ENCODE results near the gene ZNF888. TPM values are rescaled to one million over a fixed set of nuclear protein-coding genes. Genes with fewer than 3 reads are reported as not detected.
"Not testable (repeated sequence)": the region's sequence is repeated elsewhere in the genome, so short reads cannot be mapped to it uniquely, and the experiment has no call there.

The ZNF888 gene
- total RNA-seq, 1 experiment from 2014 or later = 10.5 TPM

DNA sequence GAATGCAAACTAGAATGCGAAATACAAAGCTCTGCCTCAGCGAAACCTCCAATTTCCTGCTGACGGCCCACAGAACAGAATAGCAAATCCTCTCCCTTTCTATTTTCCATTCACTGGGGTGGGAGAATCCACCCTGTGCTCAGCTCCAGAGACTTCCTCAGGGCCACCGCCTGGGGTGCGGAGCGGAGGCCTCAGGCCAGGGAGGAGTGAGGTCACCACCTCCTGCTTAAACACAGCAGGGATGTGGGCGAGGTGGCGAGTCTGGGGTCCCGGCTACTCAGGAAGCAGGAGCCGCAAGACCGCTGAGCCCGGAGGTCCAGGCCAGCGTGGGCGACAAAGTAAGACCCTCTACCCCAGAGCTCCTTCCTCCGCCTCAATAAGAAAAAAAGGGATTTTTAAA is 25.1 kb downstream of the ZNF888 start:
- peak overlapping the region; percentile 93 for H3K4me2 ChIP-seq (ENCODE audit: low read depth, low read length, poor library complexity, severe bottlenecking)
- peaks cover 8% of the 10 kb centered on the region for H3K4me1 ChIP-seq (ENCODE audit: low read length)
- no peaks in the 10 kb centered on the region for H3K9me2 ChIP-seq (replicated peaks; ENCODE audit: insufficient read depth, low read length)
- H2AFZ ChIP-seq (ENCODE audit: low read length) = peak overlapping the region; percentile 29; the same call in 1 of the 2 replicates
- no peak for DNase-seq
- H3K27ac ChIP-seq (ENCODE audit: low read length) = no peak overlapping the region
- peaks cover 43% of the 10 kb centered on the region for H3K79me2 ChIP-seq (ENCODE audit: low read length)
- no peaks in the 10 kb centered on the region for H3K9me3 ChIP-seq (ENCODE audit: low read length)
- peak overlapping the region; percentile 96; the same call in 1 of the 2 replicates for H3K4me3 ChIP-seq (ENCODE audit: low read length)
- no peaks in the 10 kb centered on the region for H3K27me3 ChIP-seq (ENCODE audit: low read length)
- H3K9ac ChIP-seq (ENCODE audit: low read length) = no peak overlapping the region
- H3K36me3 ChIP-seq (ENCODE audit: insufficient read depth, low read length) = peaks cover 22% of the 10 kb centered on the region
- no peaks in the 10 kb centered on the region for H4K20me1 ChIP-seq (ENCODE audit: insufficient read depth, low read depth, low read length)

GRCh38 chr19:52897138-52897935 is 25.9 kb downstream of the ZNF888 start, which contains the start of gene ZNF320:
Gene ZNF320, minus strand, starts transcription at chr19:52897635. Its CDS starts 7,380 bp downstream, at chr19:52890255.
- Histone ChIP-seq H3K4me3 (ENCODE audit: low read length) (peak within 1 kb of the TSS; percentile 96), H3K4me2 (ENCODE audit: low read depth, low read length, poor library complexity, severe bottlenecking) (peak within 1 kb of the TSS; percentile 93)

DNA sequence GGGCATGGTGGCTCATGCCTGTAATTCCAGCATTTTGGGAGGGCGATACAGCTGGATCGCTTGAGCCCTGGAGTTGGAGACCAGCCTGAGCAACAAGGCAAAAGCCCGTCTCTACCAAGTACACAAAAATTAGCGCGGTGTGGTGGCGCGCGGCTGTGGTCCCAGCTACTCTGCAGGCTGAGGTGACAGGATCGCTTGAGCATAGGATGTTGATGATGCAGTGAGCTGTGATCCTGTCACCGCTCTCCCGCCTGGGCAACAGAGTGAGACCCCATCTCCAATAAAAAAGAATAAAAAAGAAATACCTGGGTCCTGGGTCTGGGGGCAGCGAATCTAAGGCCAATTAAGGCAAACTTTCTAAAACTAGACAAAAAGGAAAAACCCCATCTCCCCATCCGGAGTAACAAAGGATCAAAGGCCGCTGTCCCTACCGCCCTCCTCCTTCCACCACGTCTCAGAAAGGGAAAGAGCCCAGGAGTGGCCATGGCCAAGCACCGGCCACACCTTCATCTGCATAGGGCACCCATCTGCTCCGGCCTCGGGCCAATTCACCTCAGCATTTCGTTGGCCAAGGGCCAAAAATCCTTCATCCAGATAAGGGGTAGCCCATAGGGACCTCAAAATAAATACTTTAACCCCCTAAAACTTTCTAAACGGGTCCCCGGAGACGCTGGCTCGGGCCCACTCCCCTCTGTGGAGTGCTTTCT is 26.6 kb downstream of the ZNF888 start:
- Histone ChIP-seq H2AFZ (ENCODE audit: low read length) (no peak overlapping the region), H3K9me2 (replicated peaks; ENCODE audit: insufficient read depth, low read length) (no peaks in the 10 kb centered on the region), H3K79me2 (ENCODE audit: low read length) (peaks cover 57% of the 10 kb centered on the region), H4K20me1 (ENCODE audit: insufficient read depth, low read depth, low read length) (no peaks in the 10 kb centered on the region), H3K4me2 (ENCODE audit: low read depth, low read length, poor library complexity, severe bottlenecking) (peak overlapping the region; percentile 93), H3K27me3 (ENCODE audit: low read length) (no peaks in the 10 kb centered on the region), H3K4me1 (ENCODE audit: low read length) (peaks cover 8% of the 10 kb centered on the region), H3K27ac (ENCODE audit: low read length) (peak overlapping the region; percentile 71), H3K9ac (ENCODE audit: low read length) (peak overlapping the region; percentile 94), H3K9me3 (ENCODE audit: low read length) (no peaks in the 10 kb centered on the region), H3K4me3 (ENCODE audit: low read length) (peak overlapping the region; percentile 96), H3K36me3 (ENCODE audit: insufficient read depth, low read length) (peaks cover 23% of the 10 kb centered on the region)
- peak; percentile 74 for DNase-seq

More at GRCh38 chr19:52897138-52897935, 25.9 kb downstream of the ZNF888 start, which contains the start of gene ZNF320:
- H3K4me1 ChIP-seq (ENCODE audit: low read length) = peaks cover 8% of the 10 kb centered on the region
- H3K36me3 ChIP-seq (ENCODE audit: insufficient read depth, low read length) = peaks cover 22% of the 10 kb centered on the region
- H3K9me3 ChIP-seq (ENCODE audit: low read length) = no peaks in the 10 kb centered on the region
- DNase-seq = peak; percentile 99
- no peaks in the 10 kb centered on the region for H3K27me3 ChIP-seq (ENCODE audit: low read length)
- H4K20me1 ChIP-seq (ENCODE audit: insufficient read depth, low read depth, low read length) = no peaks in the 10 kb centered on the region
- H3K9ac ChIP-seq (ENCODE audit: low read length) = peak within 1 kb of the TSS; percentile 94
- peaks cover 49% of the 10 kb centered on the region for H3K79me2 ChIP-seq (ENCODE audit: low read length)
- peak within 1 kb of the TSS; percentile 47; the same call in 1 of the 2 replicates for H2AFZ ChIP-seq (ENCODE audit: low read length)
- no peaks in the 10 kb centered on the region for H3K9me2 ChIP-seq (replicated peaks; ENCODE audit: insufficient read depth, low read length)
- H3K27ac ChIP-seq (ENCODE audit: low read length) = peak within 1 kb of the TSS; percentile 71

GRCh38 chr19:52891336-52891735 is 31.9 kb downstream of the ZNF888 start:
- no peak overlapping the region for H3K4me2 ChIP-seq (ENCODE audit: low read depth, low read length, poor library complexity, severe bottlenecking)
- H3K9me3 ChIP-seq (ENCODE audit: low read length) = peaks cover 1% of the 10 kb centered on the region; the same call in 1 of the 2 replicates
- H3K4me3 ChIP-seq (ENCODE audit: low read length) = no peak overlapping the region
- no peaks in the 10 kb centered on the region for H3K27me3 ChIP-seq (ENCODE audit: low read length)
- peaks cover 4% of the 10 kb centered on the region for H3K4me1 ChIP-seq (ENCODE audit: low read length)
- H3K9ac ChIP-seq (ENCODE audit: low read length) = no peak overlapping the region
- H2AFZ ChIP-seq (ENCODE audit: low read length) = no peak overlapping the region
- H3K27ac ChIP-seq (ENCODE audit: low read length) = no peak overlapping the region
- H4K20me1 ChIP-seq (ENCODE audit: insufficient read depth, low read depth, low read length) = no peaks in the 10 kb centered on the region
- peaks cover 68% of the 10 kb centered on the region for H3K36me3 ChIP-seq (ENCODE audit: insufficient read depth, low read length)
- H3K79me2 ChIP-seq (ENCODE audit: low read length) = peaks cover 51% of the 10 kb centered on the region
- H3K9me2 ChIP-seq (replicated peaks; ENCODE audit: insufficient read depth, low read length) = no peaks in the 10 kb centered on the region
- no peak for DNase-seq

- Histone ChIP-seq H2AFZ (ENCODE audit: low read length) (no peak overlapping the region), H3K4me2 (ENCODE audit: low read depth, low read length, poor library complexity, severe bottlenecking) (no peak overlapping the region), H3K4me1 (ENCODE audit: low read length) (no peaks in the 10 kb centered on the region), H3K9me3 (ENCODE audit: low read length) (peaks cover 4% of the 10 kb centered on the region; the same call in 1 of the 2 replicates), H4K20me1 (ENCODE audit: insufficient read depth, low read depth, low read length) (no peaks in the 10 kb centered on the region), H3K4me3 (ENCODE audit: low read length) (no peak overlapping the region), H3K36me3 (ENCODE audit: insufficient read depth, low read length) (peaks cover 70% of the 10 kb centered on the region), H3K27me3 (ENCODE audit: low read length) (no peaks in the 10 kb centered on the region), H3K9me2 (replicated peaks; ENCODE audit: insufficient read depth, low read length) (no peaks in the 10 kb centered on the region), H3K9ac (ENCODE audit: low read length) (no peak overlapping the region), H3K79me2 (ENCODE audit: low read length) (peaks cover 39% of the 10 kb centered on the region), H3K27ac (ENCODE audit: low read length) (no peak overlapping the region)
- DNase-seq = no peak
Observed at GRCh38 chr19:52889931-52890330, 33.3 kb downstream of the ZNF888 start.

DNA sequence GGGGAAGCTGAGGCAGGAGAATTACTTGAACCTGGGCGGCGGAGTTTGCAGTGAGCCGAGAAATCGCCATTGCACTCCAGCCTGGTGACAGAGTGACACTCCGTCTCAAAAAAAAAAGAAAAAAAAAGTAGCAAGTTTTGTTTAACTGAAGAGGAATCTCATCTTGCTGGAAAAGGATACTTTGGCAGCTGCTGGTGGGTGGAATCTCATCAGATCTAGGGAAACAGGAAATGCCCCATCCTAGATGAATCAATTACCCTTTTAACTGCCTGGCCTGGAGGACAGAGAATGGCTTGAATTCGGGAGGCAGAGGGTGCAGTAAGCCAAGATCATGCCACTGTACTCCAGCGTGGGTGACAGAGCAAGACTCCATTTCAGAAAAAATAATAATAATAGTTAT is 34.2 kb downstream of the ZNF888 start:
- Histone ChIP-seq H3K4me1 (ENCODE audit: low read length) (no peaks in the 10 kb centered on the region), H3K4me2 (ENCODE audit: low read depth, low read length, poor library complexity, severe bottlenecking) (no peak overlapping the region), H3K9me2 (replicated peaks; ENCODE audit: insufficient read depth, low read length) (no peaks in the 10 kb centered on the region), H2AFZ (ENCODE audit: low read length) (no peak overlapping the region), H3K79me2 (ENCODE audit: low read length) (peaks cover 35% of the 10 kb centered on the region), H3K9me3 (ENCODE audit: low read length) (peaks cover 12% of the 10 kb centered on the region), H3K27ac (ENCODE audit: low read length) (no peak overlapping the region), H4K20me1 (ENCODE audit: insufficient read depth, low read depth, low read length) (no peaks in the 10 kb centered on the region), H3K9ac (ENCODE audit: low read length) (no peak overlapping the region), H3K4me3 (ENCODE audit: low read length) (no peak overlapping the region), H3K36me3 (ENCODE audit: insufficient read depth, low read length) (peaks cover 74% of the 10 kb centered on the region), H3K27me3 (ENCODE audit: low read length) (no peaks in the 10 kb centered on the region)
- no peak for DNase-seq

DNA sequence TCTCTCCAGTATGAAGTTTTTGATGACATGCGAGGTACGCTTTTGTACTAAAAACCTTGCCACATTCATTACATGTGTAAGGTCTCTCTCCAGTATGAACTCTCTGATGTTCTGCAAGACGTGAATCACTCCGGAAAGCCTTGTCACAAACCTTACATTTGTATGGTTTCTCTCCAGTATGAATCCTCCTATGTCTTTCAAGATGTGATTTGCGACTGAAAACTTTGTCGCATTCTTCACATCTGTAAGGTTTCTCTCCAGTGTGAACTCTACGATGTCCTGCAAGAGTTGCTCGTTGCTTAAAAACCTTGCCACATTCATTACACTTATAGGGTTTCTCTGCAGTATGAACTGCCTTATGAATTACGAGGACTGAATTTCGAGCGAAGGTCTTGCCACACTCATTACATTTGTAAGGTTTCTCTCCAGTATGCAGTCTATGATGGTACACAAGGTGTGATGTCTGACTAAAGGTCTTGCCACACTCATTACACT is 42.3 kb downstream of the ZNF888 start:
- no peaks in the 10 kb centered on the region for H3K4me1 ChIP-seq (ENCODE audit: low read length)
- peaks cover 46% of the 10 kb centered on the region for H3K9me3 ChIP-seq (ENCODE audit: low read length)
- no peaks in the 10 kb centered on the region for H3K9me2 ChIP-seq (replicated peaks; ENCODE audit: insufficient read depth, low read length)
- no peak overlapping the region for H3K4me3 ChIP-seq (ENCODE audit: low read length)
- H4K20me1 ChIP-seq (ENCODE audit: insufficient read depth, low read depth, low read length) = no peaks in the 10 kb centered on the region
- no peak overlapping the region for H3K4me2 ChIP-seq (ENCODE audit: low read depth, low read length, poor library complexity, severe bottlenecking)
- H3K79me2 ChIP-seq (ENCODE audit: low read length) = peaks cover 5% of the 10 kb centered on the region; the same call in 1 of the 2 replicates
- H2AFZ ChIP-seq (ENCODE audit: low read length) = no peak overlapping the region
- DNase-seq = no peak
- no peak overlapping the region for H3K27ac ChIP-seq (ENCODE audit: low read length)
- no peaks in the 10 kb centered on the region for H3K27me3 ChIP-seq (ENCODE audit: low read length)
- H3K36me3 ChIP-seq (ENCODE audit: insufficient read depth, low read length) = peaks cover 78% of the 10 kb centered on the region
- no peak overlapping the region for H3K9ac ChIP-seq (ENCODE audit: low read length)

DNA sequence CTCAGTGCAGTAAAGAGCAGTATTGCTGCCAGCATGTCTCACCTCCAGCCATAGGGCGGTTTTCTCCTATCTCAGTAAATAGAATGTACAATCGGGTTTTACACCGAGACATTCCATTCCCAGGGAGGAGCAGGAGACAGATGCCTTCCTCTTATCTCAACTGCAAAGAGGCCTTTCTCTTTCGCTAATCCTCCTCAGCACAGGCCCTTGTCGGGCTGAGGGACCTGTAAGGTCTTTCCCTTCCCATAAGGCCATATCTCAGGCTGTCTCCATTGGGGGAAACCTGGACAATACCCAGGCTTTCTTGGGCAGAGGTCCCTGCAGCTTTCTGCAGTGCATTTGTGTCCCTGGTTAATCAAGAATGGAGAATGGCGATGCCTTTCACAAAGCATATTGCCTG is 50.2 kb downstream of the ZNF888 start:
- DNase-seq; H3K79me2 ChIP-seq (ENCODE audit: low read length); H3K27me3 ChIP-seq (ENCODE audit: low read length); H3K27ac ChIP-seq (ENCODE audit: low read length); H3K9me2 ChIP-seq (replicated peaks; ENCODE audit: insufficient read depth, low read length); H4K20me1 ChIP-seq (ENCODE audit: insufficient read depth, low read depth, low read length); H2AFZ ChIP-seq (ENCODE audit: low read length); H3K9ac ChIP-seq (ENCODE audit: low read length); H3K36me3 ChIP-seq (ENCODE audit: insufficient read depth, low read length); H3K4me1 ChIP-seq (ENCODE audit: low read length); H3K9me3 ChIP-seq (ENCODE audit: low read length); H3K4me2 ChIP-seq (ENCODE audit: low read depth, low read length, poor library complexity, severe bottlenecking); H3K4me3 ChIP-seq (ENCODE audit: low read length): not testable (repeated sequence)
